IPS DF 6.9 (cell line): ENCODE data around the gene SETX.
A peak's percentile ranks its signal among the peaks of the same experiment; 100 is the strongest.

Experiments used
- DNase-seq: peaks from one replicate; pipeline ENCODE4 v3.0.0-alpha.2; 2013; ENCODE audit warnings: low read depth, low spot score
- H3K27ac ChIP-seq: one replicate; pipeline ENCODE4 v1.5.1; 2013; ENCODE audit warnings: low read length, control low read depth
- H3K27me3 ChIP-seq: 2 replicates; pipeline ENCODE4 v1.6.1; 2013; ENCODE audit warnings: mild to moderate bottlenecking, low read length; ENCODE audit not compliant: control insufficient read depth, insufficient read depth
- H3K36me3 ChIP-seq: 2 replicates; pipeline ENCODE4 v1.6.1; 2013; ENCODE audit warnings: low read length; ENCODE audit not compliant: control insufficient read depth, insufficient read depth
- H3K4me1 ChIP-seq: 2 replicates; pipeline ENCODE4 v1.6.1; 2013; ENCODE audit warnings: low read length; ENCODE audit not compliant: control insufficient read depth, insufficient read depth
- H3K4me3 ChIP-seq: 2 replicates; pipeline ENCODE4 v1.5.1; 2013; ENCODE audit warnings: mild to moderate bottlenecking, low read length
- H3K9me3 ChIP-seq: 2 replicates; pipeline ENCODE4 v1.6.1; 2013; ENCODE audit warnings: low read length, inconsistent platforms; ENCODE audit not compliant: control insufficient read depth, insufficient read depth
- WGBS: extraction: QIAGEN DNeasy Blood & Tissue Kit; methylation state at CpG from one replicate; pipeline ENCODE4 v1.1.7; 2013; ENCODE audit warnings: mixed read lengths, missing lambda C conversion rate; ENCODE audit not compliant: insufficient read length, insufficient coverage; 5-methylcytosine and 5-hydroxymethylcytosine counted together

The SETX gene

GRCh38 chr9:132241483-132241839 lies 113.3 kb downstream of the SETX start:
- Histone ChIP-seq H3K36me3 (no peaks in the 10 kb centered on the region), H3K27me3 (peaks cover 2% of the 10 kb centered on the region; the same call in 1 of the 2 replicates), H3K4me1 (peaks cover 5% of the 10 kb centered on the region), H3K9me3 (no peaks in the 10 kb centered on the region), H3K4me3 (peak overlapping the region; percentile 22; the same call in 1 of the 2 replicates), H3K27ac (no peak overlapping the region)
- no peak for DNase-seq
- no CpG with 5 or more reads among the region's 33 CpGs for WGBS

- WGBS: no CpG with 5 or more reads among the region's 63 CpGs
- Histone ChIP-seq H3K4me1 (peaks cover 8% of the 10 kb centered on the region), H3K27ac (no peak overlapping the region)
Observed at GRCh38 chr9:132240841-132241482, 113.8 kb downstream of the SETX start.

GRCh38 chr9:132239999-132240840 lies 114.6 kb downstream of the SETX start:
- H3K9me3 ChIP-seq: no peaks in the 10 kb centered on the region
- WGBS: no CpG with 5 or more reads among the region's 21 CpGs
- no peaks in the 10 kb centered on the region for H3K36me3 ChIP-seq
- H3K27ac ChIP-seq: no peak overlapping the region
- H3K4me1 ChIP-seq: peaks cover 8% of the 10 kb centered on the region
- no peak for DNase-seq
- H3K27me3 ChIP-seq: peaks cover 2% of the 10 kb centered on the region; the same call in 1 of the 2 replicates
- peak overlapping the region; percentile 81 for H3K4me3 ChIP-seq

More at GRCh38 chr9:132240841-132241482, 113.8 kb downstream of the SETX start:
- H3K4me3 ChIP-seq: peak overlapping the region; percentile 81
- peak; percentile 87 for DNase-seq
- H3K9me3 ChIP-seq: no peaks in the 10 kb centered on the region
- H3K36me3 ChIP-seq: no peaks in the 10 kb centered on the region
- H3K27me3 ChIP-seq: peaks cover 2% of the 10 kb centered on the region; the same call in 1 of the 2 replicates

- no CpG with 5 or more reads among the region's 3 CpGs for WGBS
- Histone ChIP-seq H3K4me1 (peaks cover 8% of the 10 kb centered on the region), H3K27ac (no peak overlapping the region), H3K9me3 (no peaks in the 10 kb centered on the region), H3K4me3 (no peak overlapping the region), H3K27me3 (peaks cover 2% of the 10 kb centered on the region; the same call in 1 of the 2 replicates), H3K36me3 (no peaks in the 10 kb centered on the region)
- no peak for DNase-seq
Observed at GRCh38 chr9:132239518-132239917, 115.3 kb downstream of the SETX start.

GRCh38 chr9:132238992-132239391 lies 115.8 kb downstream of the SETX start:
- no peaks in the 10 kb centered on the region for H3K9me3 ChIP-seq
- peaks cover 8% of the 10 kb centered on the region for H3K4me1 ChIP-seq
- no peak for DNase-seq
- no peak overlapping the region for H3K4me3 ChIP-seq
- no CpG with 5 or more reads among the region's 19 CpGs for WGBS
- H3K27me3 ChIP-seq: peaks cover 2% of the 10 kb centered on the region; the same call in 1 of the 2 replicates
- no peak overlapping the region for H3K27ac ChIP-seq
- no peaks in the 10 kb centered on the region for H3K36me3 ChIP-seq

- Histone ChIP-seq H3K9me3 (no peaks in the 10 kb centered on the region), H3K27ac (no peak overlapping the region), H3K27me3 (peaks cover 2% of the 10 kb centered on the region; the same call in 1 of the 2 replicates), H3K4me3 (no peak overlapping the region), H3K4me1 (peaks cover 8% of the 10 kb centered on the region), H3K36me3 (no peaks in the 10 kb centered on the region)
- no peak for DNase-seq
- no CpG with 5 or more reads among the region's 22 CpGs for WGBS
Observed at GRCh38 chr9:132238026-132238972, 116.5 kb downstream of the SETX start.

- Histone ChIP-seq H3K4me3 (no peak overlapping the region), H3K36me3 (no peaks in the 10 kb centered on the region), H3K9me3 (no peaks in the 10 kb centered on the region), H3K27me3 (no peaks in the 10 kb centered on the region; the same call in 1 of the 2 replicates), H3K4me1 (peaks cover 8% of the 10 kb centered on the region), H3K27ac (no peak overlapping the region)
- WGBS: no CpG with 5 or more reads among the region's 9 CpGs
- no peak for DNase-seq
Observed at GRCh38 chr9:132237481-132237880, 117.3 kb downstream of the SETX start.

- WGBS: no CpG with 5 or more reads among the region's 18 CpGs
- Histone ChIP-seq H3K27ac (no peak overlapping the region), H3K36me3 (no peaks in the 10 kb centered on the region), H3K4me3 (no peak overlapping the region), H3K27me3 (no peaks in the 10 kb centered on the region), H3K4me1 (peaks cover 8% of the 10 kb centered on the region), H3K9me3 (no peaks in the 10 kb centered on the region)
- DNase-seq: no peak
Observed at GRCh38 chr9:132236662-132237311, 118.0 kb downstream of the SETX start.

- WGBS: no CpG with 5 or more reads among the region's 19 CpGs
- H3K36me3 ChIP-seq: no peaks in the 10 kb centered on the region
- peaks cover 8% of the 10 kb centered on the region for H3K4me1 ChIP-seq
- H3K4me3 ChIP-seq: no peak overlapping the region
- DNase-seq: peak; percentile 74
- H3K9me3 ChIP-seq: no peaks in the 10 kb centered on the region
- no peak overlapping the region for H3K27ac ChIP-seq
- no peaks in the 10 kb centered on the region for H3K27me3 ChIP-seq
Observed at GRCh38 chr9:132235894-132236661, 118.7 kb downstream of the SETX start.
